ENCODE measurements around the gene TMIGD1. TPM values are rescaled to one million over a fixed set of nuclear protein-coding genes. Genes with fewer than 3 reads are reported as not detected.
A peak's percentile ranks its signal among the peaks of the same experiment; 100 is the strongest.

Gene TMIGD1
- total RNA-seq (not detected), polyA plus RNA-seq (not detected)
- long read RNA-seq, donor 1 = 0 reads
- long read RNA-seq, donor 2 = 0 reads
- long read RNA-seq, donor 3 = 0 reads
- long read RNA-seq, donor 4 = 0 reads
- long read RNA-seq, donor 5 = 0 reads

GRCh38 chr17:30333503-30334360, at the start of gene TMIGD1:
Gene TMIGD1 (minus strand): TSS chr17:30334057. CDS start chr17:30332133, 1,924 bp downstream.
- H3K27ac ChIP-seq (ENCODE audit: low read depth in 1 of 2, low read length in 1 of 2) = no peak within 1 kb of the TSS
- H3K27me3 ChIP-seq (ENCODE audit: control insufficient read depth in 3 of 3, insufficient read depth in 3 of 3, low read length in 2 of 3) = peaks cover 0 to 3% (median 3%) of the 10 kb centered on the region in 3 donors
- no peak within 1 kb of the TSS for H3K4me3 ChIP-seq
- no peaks in the 10 kb centered on the region for H3K9me3 ChIP-seq (ENCODE audit: control insufficient read depth in 4 of 4, insufficient read depth in 3 of 4, low read length in 3 of 4)
- H3K9ac ChIP-seq (ENCODE audit: insufficient read depth in 1 of 2, low read length in 2 of 2) = no peak within 1 kb of the TSS
- H3K36me3 ChIP-seq (ENCODE audit: control insufficient read depth in 4 of 4, insufficient read depth in 4 of 4, low read length in 4 of 4) = no peaks in the 10 kb centered on the region
- ATAC-seq (ENCODE audit: insufficient read depth, low FRiP score) = no peak
- no peak for DNase-seq
- WGBS, 2 donors = 84 to 93% methylated on average over 9 of the region's 9 CpGs
- H3K4me1 ChIP-seq (ENCODE audit: control insufficient read depth in 5 of 5, insufficient read depth in 5 of 5, low read length in 5 of 5) = no peaks in the 10 kb centered on the region
- no peak for TF ChIP-seq CTCF (IDR thresholded peaks at IDR 0.05; ENCODE audit: control extremely low read depth, extremely low read depth)

GRCh38 chr17:30382345-30382744, 48.5 kb upstream of the TMIGD1 start:
- no peak overlapping the region for H3K27ac ChIP-seq (ENCODE audit: low read depth in 1 of 2, low read length in 1 of 2)
- H3K9ac ChIP-seq (ENCODE audit: insufficient read depth in 1 of 2, low read length in 2 of 2) = no peak overlapping the region
- H3K9me3 ChIP-seq (ENCODE audit: control insufficient read depth in 4 of 4, insufficient read depth in 3 of 4, low read length in 3 of 4) = no peaks in the 10 kb centered on the region
- DNase-seq = no peak
- ATAC-seq (ENCODE audit: insufficient read depth, low FRiP score) = no peak
- peaks cover 1 to 6% (median 4%) of the 10 kb centered on the region in 4 donors for H3K36me3 ChIP-seq (ENCODE audit: control insufficient read depth in 4 of 4, insufficient read depth in 4 of 4, low read length in 4 of 4)
- no peak for TF ChIP-seq CTCF (IDR thresholded peaks at IDR 0.05; ENCODE audit: control extremely low read depth, extremely low read depth)
- no peaks in the 10 kb centered on the region for H3K27me3 ChIP-seq (ENCODE audit: control insufficient read depth in 3 of 3, insufficient read depth in 3 of 3, low read length in 2 of 3)
- WGBS, 2 donors = 55 to 77% methylated on average over 1 of the region's 1 CpG
- H3K4me1 ChIP-seq (ENCODE audit: control insufficient read depth in 5 of 5, insufficient read depth in 5 of 5, low read length in 5 of 5) = peaks cover 4 to 39% (median 15%) of the 10 kb centered on the region in 5 donors
- H3K4me3 ChIP-seq = no peak overlapping the region

- Histone ChIP-seq H3K36me3 (ENCODE audit: control insufficient read depth in 4 of 4, insufficient read depth in 4 of 4, low read length in 4 of 4) (peaks cover 0 to 6% (median under 1%) of the 10 kb centered on the region in 4 donors), H3K9ac (ENCODE audit: insufficient read depth in 1 of 2, low read length in 2 of 2) (peak overlapping the region in 1 of 2 donors; percentile 14), H3K9me3 (ENCODE audit: control insufficient read depth in 4 of 4, insufficient read depth in 3 of 4, low read length in 3 of 4) (no peaks in the 10 kb centered on the region), H3K4me1 (ENCODE audit: control insufficient read depth in 5 of 5, insufficient read depth in 5 of 5, low read length in 5 of 5) (peaks cover 5 to 49% (median 25%) of the 10 kb centered on the region in 5 donors), H3K27me3 (ENCODE audit: control insufficient read depth in 3 of 3, insufficient read depth in 3 of 3, low read length in 2 of 3) (no peaks in the 10 kb centered on the region), H3K27ac (ENCODE audit: low read depth in 1 of 2, low read length in 1 of 2) (no peak overlapping the region), H3K4me3 (no peak overlapping the region)
- WGBS, 2 donors = 67 to 95% methylated on average over 2 of the region's 2 CpGs
- no peak for TF ChIP-seq CTCF (IDR thresholded peaks at IDR 0.05; ENCODE audit: control extremely low read depth, extremely low read depth)
- ATAC-seq (ENCODE audit: insufficient read depth, low FRiP score) = no peak
- DNase-seq = no peak
Measured at GRCh38 chr17:30381340-30381659, 47.4 kb upstream of the TMIGD1 start.
